IPS DF 4.7 (cell line): ENCODE data around the gene ADGRD1.
A peak's percentile ranks its signal among the peaks of the same experiment; 100 is the strongest.
"Not testable (repeated sequence)": the region's sequence is repeated elsewhere in the genome, so short reads cannot be mapped to it uniquely, and the experiment has no call there.

Source experiments
- DNase-seq: peaks from one replicate; pipeline ENCODE4 v3.0.0-alpha.2; 2013; ENCODE audit warnings: low spot score; ENCODE audit errors: extremely low read depth

ADGRD1 gene

DNA sequence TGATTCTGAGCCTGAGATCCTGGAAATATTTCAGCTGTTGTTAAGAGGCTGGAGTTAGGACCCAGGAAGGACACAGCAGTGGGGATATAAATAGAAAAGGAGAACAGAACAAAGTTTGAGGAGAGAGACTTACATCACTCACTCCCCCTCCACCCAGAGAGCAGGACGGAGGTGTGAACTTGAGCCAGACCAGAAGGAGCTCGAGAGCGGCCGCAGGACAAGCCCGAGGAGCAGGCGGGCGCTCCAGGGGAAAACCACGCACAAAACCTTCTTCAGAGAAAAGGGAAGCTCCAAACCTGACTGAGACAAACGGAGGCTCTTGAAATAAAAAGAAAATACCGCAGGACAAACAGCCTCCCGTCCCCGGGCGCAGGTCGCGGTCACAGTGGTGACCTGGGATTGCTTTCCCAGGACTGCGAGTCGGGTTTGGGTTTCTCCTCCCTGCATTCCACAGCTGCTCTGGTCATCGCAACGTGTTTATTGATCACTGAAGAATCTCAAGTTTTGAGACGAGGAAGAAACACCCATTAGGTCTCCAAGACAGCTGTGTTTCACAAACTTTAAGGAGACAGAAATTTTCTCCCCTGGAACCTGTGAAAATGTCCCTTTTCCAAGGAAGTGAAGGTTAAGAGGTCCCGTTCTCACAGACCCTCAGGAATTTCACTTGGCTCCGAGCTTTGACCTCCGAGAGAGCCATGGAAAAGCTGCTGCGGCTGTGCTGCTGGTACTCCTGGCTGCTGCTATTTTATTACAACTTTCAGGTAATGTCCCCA is at the start of gene ADGRD1:
Gene ADGRD1 (plus strand): TSS at position 137 of the 773 bp plus-strand sequence. CDS start 559 bp downstream, at position 696.
- no peak for DNase-seq

- no peak for DNase-seq
These were observed 49.6 kb upstream of the ADGRD1 start for GRCh38 chr12:130904064-130904463.

DNA sequence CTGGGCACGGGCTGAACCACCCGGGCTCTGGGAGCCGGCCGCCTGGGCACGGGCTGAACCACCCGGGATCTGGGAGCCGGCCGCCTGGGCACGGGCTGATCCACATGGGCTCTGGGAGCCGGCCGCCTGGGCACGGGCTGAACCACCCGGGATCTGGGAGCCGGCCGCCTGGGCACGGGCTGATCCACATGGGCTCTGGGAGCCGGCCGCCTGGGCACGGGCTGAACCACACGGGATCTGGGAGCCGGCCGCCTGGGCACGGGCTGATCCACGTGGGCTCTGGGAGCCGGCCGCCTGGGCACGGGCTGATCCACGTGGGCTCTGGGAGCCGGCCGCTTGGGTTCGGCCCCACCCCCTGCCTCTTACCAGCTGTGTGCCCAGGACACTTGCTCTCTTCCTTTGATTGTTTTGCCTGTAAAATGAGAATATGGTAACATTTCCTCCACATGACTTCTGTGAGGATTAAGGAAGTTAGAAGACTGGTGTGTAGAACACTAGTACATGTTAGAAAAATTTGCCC is 48.7 kb upstream of the ADGRD1 start:
- not testable (repeated sequence) for DNase-seq

DNA sequence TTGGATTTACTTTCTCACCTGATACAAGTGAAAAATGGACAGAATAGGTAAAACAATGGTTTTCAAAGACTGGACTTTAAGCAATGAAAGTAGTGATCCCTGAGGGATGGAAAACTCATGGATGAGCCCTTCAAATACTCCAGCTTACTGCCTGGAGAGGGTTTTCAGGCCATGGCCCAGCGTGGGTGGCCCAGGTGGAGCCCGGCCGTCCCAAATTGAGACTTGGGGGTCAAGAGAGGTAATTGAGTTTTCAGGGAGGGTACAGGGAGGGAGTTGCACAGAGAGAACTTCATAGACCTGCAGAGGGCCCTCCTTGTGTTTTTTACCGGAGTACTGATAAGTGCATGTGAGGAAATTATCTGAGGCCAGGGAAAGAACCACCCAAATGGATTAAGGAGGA is 44.6 kb upstream of the ADGRD1 start:
- DNase-seq: no peak

DNA sequence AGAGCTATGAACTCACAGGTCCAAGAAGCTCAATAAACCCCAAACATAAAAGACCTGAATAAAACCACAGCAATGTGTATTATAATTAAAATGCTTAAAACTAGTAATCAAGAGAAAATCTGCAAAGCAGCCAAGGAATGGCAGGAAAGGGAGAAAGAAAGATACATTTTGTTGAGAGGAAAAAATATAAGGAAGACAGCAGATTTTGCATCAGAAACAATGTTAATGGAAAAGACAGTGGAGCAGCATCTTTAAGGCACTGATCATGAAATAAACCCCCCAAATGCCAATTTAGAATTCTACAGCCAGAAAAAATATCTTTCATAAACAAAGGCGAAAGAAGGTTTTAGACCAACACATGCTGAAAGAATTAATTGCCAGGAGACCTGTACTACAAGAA is 42.5 kb upstream of the ADGRD1 start:
- DNase-seq: no peak

DNA sequence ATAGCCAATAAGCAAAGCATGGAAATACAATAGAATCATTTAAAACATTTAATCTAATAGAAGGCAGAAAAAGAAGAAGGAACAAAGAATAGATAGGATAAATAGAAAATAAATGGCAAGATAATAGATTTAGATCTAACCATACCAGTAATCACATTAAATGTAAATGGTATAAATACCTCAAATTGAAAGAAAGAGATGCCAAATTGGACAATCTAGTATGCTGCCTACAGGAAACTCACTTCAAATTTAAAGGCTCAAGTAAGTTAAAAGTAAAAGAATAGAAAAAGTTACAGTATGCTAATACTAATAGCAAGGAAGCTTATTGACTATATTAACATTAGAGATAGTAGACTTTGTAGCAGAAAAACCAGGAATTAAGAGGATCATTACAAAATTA is 41.8 kb upstream of the ADGRD1 start:
- no peak for DNase-seq

- DNase-seq: peak; percentile 64
These were observed 37.3 kb upstream of the ADGRD1 start for GRCh38 chr12:130916241-130916911.

- no peak for DNase-seq
These were observed 36.1 kb upstream of the ADGRD1 start for GRCh38 chr12:130917607-130918006.

DNA sequence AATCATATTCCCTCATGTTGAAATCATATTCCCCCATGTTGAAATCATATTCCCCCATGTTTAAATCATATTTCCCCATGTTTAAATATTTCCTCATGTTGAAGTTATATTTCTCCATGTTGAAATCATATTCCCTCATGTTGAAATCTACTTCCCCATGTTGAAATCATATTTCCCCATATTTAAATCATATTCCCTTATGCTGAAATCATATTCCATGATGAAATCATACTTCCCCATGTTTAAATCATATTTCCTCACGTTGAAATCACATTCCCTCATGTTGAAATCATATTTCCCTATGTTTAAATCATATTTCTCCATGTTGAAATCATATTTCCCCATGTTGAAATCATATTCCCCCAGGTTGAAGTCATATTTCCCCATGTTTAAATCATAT is 34.6 kb upstream of the ADGRD1 start:
- DNase-seq: no peak

- DNase-seq: no peak
These were observed 33.5 kb upstream of the ADGRD1 start for GRCh38 chr12:130920119-130920703.

- no peak for DNase-seq
These were observed 32.9 kb upstream of the ADGRD1 start for GRCh38 chr12:130920723-130921381.

GRCh38 chr12:130922511-130922953 is 31.2 kb upstream of the ADGRD1 start:
- no peak for DNase-seq

- no peak for DNase-seq
These were observed 28.6 kb upstream of the ADGRD1 start for GRCh38 chr12:130924966-130925665.

DNA sequence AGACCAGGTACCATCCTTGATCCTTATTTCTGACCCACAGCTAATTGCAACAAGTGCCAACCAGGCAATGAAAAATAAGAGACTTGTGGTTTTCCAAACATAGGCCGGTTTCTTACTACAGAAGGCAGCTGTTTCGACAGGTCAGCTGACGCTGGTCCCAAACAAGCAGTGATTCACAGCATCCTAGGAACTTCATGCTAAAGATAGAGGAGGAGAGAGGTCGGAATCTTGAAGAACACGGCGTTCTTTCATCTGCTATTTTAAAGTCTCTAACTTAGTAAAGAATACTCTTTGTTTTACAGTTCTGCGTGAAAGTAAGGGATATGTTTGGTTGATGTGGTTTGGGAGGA is 28.1 kb upstream of the ADGRD1 start:
- DNase-seq: no peak

- DNase-seq: no peak
These were observed 24.3 kb upstream of the ADGRD1 start for GRCh38 chr12:130929363-130929762.

GRCh38 chr12:130932061-130932930 is 21.4 kb upstream of the ADGRD1 start:
- no peak for DNase-seq

GRCh38 chr12:130933269-130933995 is 20.3 kb upstream of the ADGRD1 start:
- no peak for DNase-seq

- no peak for DNase-seq
These were observed 19.0 kb upstream of the ADGRD1 start for GRCh38 chr12:130934753-130935152.

DNA sequence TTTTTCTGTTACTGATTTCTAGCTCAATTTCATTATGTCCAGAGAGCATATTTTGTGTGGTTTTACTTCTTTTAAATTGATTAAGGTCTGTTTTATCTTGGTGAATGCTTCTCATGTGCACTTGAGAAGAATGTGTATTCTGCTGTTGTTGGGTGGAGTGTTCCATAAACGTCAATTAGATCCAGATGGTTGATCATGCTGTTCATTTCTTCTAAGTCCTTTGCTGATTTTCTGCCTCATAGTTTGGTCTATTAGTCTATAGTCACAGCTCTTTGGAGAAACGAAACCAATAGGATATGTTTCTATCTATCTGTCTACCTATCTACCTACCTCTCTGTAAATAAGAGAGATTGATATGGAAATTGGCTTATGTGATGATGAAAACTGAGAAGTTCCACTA is 17.1 kb upstream of the ADGRD1 start:
- no peak for DNase-seq

DNA sequence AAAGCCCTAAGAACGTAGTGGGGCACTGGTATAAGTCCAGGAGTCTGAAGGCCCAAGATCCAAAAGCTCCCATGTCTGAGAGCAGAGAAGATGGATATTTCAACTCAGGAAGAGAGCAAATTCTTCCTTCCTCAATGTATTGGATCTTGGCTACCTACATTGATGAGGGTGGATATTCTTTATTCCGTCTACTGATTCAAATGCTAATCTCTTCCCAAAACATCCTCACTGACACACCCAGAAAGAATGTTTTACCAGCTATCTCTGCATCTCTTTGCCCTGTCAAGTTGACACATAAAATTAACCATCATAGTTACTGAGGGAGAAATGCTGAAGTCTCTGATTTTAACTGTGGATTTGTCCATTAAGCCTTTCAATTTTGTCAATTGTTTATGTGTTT is 16.6 kb upstream of the ADGRD1 start:
- DNase-seq: no peak
